NCI-H82 treated with DMSO at 0.1 percent for 48 hours (cell line): ENCODE data around the gene NUP58.
"Not testable (repeated sequence)": the region's sequence is repeated elsewhere in the genome, so short reads cannot be mapped to it uniquely, and the experiment has no call there.

Source experiments
- DNase-seq: peaks from one replicate; lab custom pipeline; 2025; ENCODE audit not compliant: unreplicated experiment; lab: John Stamatoyannopoulos, UW

The NUP58 gene

GRCh38 chr13:25300861-25301346 lies 521 bp upstream of the NUP58 start:
- no peak for DNase-seq

GRCh38 chr13:25302121-25302520 lies 696 bp downstream of the NUP58 start:
- DNase-seq: no peak

GRCh38 chr13:25306671-25307464 lies 5.4 kb downstream of the NUP58 start:
- no peak for DNase-seq

GRCh38 chr13:25310891-25311290 lies 9.5 kb downstream of the NUP58 start:
- no peak for DNase-seq

GRCh38 chr13:25318946-25319345 lies 17.5 kb downstream of the NUP58 start:
- DNase-seq: not testable (repeated sequence)

- DNase-seq: no peak
Measured at GRCh38 chr13:25319771-25320170, 18.3 kb downstream of the NUP58 start.

GRCh38 chr13:25324100-25324499 lies 22.7 kb downstream of the NUP58 start:
- DNase-seq: no peak

- DNase-seq: no peak
Measured at GRCh38 chr13:25329706-25330105, 28.3 kb downstream of the NUP58 start.

- DNase-seq: no peak
Measured at GRCh38 chr13:25330541-25330940, 29.1 kb downstream of the NUP58 start.

- DNase-seq: no peak
Measured at GRCh38 chr13:25335856-25336255, 34.4 kb downstream of the NUP58 start.

GRCh38 chr13:25345576-25345975 lies 44.2 kb downstream of the NUP58 start:
- no peak for DNase-seq

GRCh38 chr13:25347151-25347550 lies 45.7 kb downstream of the NUP58 start:
- DNase-seq: no peak

- no peak for DNase-seq
Measured at GRCh38 chr13:25351404-25351803, 50.0 kb downstream of the NUP58 start.

GRCh38 chr13:25352230-25352629 lies 50.8 kb downstream of the NUP58 start:
- no peak for DNase-seq

GRCh38 chr13:25352806-25353205 lies 51.4 kb downstream of the NUP58 start:
- no peak for DNase-seq

GRCh38 chr13:25353344-25353743 lies 51.9 kb downstream of the NUP58 start:
- no peak for DNase-seq

- DNase-seq: no peak
Measured at GRCh38 chr13:25354377-25354776, 53.0 kb downstream of the NUP58 start.

- not testable (repeated sequence) for DNase-seq
Measured at GRCh38 chr13:25360443-25360842, 59.0 kb downstream of the NUP58 start.

GRCh38 chr13:25365720-25366235 lies 64.4 kb downstream of the NUP58 start:
- no peak for DNase-seq

GRCh38 chr13:25371158-25371874 lies 69.9 kb downstream of the NUP58 start:
- no peak for DNase-seq

- no peak for DNase-seq
Measured at GRCh38 chr13:25371875-25372283, 70.5 kb downstream of the NUP58 start, which contains the start of gene ATP8A2. Gene ATP8A2, plus strand, starts transcription at chr13:25371974. Its CDS starts 239 bp downstream, at chr13:25372213.
